ENCODE results near the gene CLRN2.

CLRN2 gene

DNA sequence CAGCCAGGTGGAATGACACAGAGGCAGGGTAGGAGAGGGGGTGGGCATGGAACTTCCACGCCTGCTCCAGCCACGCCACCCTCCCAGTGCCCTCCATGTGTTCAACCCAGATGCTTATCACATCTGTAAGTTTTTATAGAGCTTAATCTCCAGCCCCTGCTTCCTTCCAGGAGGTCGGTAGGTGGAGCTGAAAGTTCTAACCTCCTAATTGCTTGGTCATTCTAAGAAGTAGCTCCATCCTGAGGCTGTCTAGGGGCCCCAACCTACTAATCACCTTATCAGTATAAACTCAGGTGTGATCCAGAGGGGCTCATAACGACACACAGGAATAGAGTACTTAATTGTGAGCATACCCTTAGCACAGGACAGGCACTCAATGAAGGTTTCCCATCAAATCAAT, 21.3 kb upstream of the CLRN2 start:
- TF ChIP-seq, protein P1, sequence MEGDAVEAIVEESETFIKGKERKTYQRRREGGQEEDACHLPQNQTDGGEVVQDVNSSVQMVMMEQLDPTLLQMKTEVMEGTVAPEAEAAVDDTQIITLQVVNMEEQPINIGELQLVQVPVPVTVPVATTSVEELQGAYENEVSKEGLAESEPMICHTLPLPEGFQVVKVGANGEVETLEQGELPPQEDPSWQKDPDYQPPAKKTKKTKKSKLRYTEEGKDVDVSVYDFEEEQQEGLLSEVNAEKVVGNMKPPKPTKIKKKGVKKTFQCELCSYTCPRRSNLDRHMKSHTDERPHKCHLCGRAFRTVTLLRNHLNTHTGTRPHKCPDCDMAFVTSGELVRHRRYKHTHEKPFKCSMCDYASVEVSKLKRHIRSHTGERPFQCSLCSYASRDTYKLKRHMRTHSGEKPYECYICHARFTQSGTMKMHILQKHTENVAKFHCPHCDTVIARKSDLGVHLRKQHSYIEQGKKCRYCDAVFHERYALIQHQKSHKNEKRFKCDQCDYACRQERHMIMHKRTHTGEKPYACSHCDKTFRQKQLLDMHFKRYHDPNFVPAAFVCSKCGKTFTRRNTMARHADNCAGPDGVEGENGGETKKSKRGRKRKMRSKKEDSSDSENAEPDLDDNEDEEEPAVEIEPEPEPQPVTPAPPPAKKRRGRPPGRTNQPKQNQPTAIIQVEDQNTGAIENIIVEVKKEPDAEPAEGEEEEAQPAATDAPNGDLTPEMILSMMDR (IDR thresholded peaks at IDR 0.05) = no peak

DNA sequence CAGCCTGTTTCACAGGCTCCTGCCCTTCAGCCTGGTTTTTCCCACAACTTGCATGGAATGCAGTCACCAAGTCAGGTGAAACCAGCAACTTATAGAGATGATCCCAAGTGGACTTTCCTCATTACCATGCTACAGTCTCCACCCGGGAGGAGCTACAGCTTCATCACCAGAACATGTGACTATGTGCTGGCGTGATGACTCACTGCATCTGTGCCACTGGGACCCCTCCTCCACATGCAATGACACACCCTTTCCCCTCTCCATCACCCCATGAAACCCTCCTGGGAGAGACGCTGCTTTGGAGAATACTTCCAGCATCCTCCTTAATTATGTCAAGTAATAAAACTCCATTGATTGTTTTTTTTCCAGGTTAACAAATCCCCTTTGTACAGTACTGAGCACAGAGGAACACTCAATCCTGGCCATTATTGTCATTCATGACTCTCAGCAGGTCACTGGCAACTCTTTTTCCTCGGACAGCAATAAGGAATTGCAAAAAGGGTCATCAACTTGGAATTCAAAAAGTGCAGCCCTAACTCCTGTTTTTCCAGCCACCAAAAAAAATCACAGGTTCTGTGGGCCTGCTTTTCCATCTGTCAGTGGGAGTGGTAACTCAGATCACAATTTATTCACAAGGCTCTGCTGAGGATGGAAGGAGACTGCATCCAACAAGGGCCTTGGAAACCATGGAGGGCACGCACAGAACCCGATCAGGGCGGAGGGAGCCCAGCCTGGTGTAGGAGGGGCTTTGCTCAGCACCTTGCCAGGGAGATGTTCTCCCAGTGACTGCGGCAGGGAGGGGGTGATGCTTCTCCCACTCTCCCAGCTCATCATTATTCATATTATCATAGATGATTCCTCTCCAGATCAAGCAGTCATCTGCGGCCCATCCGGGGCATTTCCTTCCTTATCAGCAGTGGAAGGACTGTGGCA, 20.4 kb upstream of the CLRN2 start:
- TF ChIP-seq, protein P1 (IDR thresholded peaks at IDR 0.05) = no peak

DNA sequence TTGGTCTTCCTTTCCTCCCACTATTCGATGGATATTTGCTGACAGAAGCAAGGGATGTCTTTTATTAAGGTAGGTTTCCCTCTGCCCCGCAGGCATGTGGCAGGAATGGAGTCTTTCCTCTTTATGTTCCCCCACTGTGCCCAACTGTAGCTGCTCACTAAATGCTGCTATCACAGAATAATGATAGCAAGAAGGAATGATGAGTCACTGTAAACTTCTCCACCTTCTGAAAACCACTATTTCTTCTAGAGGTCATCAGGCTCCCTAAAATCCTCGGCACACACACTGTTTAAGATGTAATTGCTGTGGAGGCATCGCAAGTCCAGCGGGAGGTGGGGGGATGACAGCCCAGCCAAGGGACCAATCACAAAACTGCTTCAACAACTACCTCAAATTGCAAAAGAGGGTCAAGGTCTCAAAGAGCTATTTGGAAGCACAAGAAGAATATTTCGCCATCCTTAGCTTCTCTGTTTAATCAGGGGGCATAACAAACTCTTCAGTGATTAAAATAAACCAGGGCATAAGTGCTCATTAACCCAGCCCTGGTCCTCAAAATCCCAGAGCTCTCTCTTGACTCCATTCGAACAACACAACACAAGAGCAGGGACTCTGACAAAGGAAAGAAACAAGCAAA, 17.0 kb upstream of the CLRN2 start:
- TF ChIP-seq, protein P1 (IDR thresholded peaks at IDR 0.05) = no peak

DNA sequence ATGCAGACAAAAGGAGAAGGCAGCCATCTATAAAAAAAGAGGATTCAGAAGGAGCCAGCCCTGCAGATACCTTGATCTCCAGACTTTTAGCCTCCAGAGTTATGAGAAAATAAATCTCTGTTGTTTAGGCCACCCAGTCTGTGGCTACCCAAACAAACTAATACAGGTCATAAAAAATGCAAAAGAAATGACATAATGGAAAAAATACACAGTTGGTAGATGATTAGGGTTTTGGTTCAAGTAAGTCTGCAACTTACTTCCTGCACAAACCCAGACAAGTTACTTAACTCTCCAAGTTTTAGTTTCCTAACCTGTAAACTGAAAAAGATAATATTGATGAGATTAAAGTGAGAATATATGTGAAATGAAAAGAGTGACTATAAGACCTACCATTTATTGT, 14.4 kb upstream of the CLRN2 start:
- TF ChIP-seq, protein P1 (IDR thresholded peaks at IDR 0.05) = no peak

DNA sequence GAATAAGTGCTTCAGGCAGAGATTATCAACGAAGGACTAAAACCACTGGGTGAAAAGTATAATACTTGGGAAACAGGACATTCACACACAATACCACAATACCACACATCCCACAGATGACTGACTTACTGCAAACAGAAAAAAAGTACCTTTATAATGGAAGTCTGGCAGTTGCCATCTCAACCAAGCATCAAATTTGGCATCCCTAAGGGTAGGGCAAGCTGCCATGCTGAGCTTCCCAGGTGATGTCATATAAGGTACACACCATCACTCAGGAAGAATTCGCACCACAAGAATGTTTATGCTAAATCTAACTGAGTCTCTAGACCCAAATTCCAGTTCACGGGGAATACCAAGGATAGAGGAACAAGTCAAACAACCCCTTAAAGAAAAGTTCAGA, 12.2 kb upstream of the CLRN2 start:
- TF ChIP-seq, protein P1 (IDR thresholded peaks at IDR 0.05) = no peak

DNA sequence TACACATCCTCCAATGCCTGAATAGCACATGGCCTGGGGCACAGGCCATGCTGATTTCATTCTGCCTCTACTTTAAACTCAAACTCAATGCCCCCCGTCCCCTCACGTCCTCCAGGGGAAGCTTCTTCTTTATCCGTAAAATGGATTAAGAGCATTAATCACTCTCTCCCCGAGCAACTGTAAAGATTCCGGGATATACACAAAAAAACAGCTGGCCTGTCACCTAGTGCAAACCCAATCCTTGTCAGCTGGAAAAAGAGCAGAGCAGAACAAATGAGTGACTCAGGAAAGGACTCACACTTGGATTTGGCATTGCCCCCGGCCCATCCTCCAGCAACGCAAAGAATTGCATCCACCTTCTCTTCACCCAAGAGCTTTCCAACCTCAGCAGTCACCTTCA, 10.9 kb upstream of the CLRN2 start:
- TF ChIP-seq, protein P1 (IDR thresholded peaks at IDR 0.05) = no peak

DNA sequence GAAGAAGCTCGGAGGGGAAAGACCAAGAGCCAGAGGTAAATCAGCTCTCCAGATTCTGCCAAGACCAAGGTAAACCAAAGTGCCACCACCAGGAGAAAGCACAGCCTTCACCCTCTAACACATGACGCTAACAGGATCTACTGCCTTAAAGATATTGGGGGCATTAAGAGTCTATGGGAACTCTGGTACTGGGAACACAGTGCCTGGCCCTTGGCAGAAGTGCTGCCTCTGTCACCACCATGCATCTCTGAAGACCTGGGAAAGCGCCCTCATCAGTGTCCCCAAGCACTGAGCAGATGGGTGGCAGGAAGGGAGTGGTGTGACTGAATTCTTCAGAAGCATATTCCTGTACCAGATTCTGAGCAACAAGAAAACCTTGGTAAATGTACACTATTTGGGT, 4.4 kb upstream of the CLRN2 start:
- TF ChIP-seq, protein P1 (IDR thresholded peaks at IDR 0.05) = no peak
